ENCODE results near the gene AKNAD1. TPM values are rescaled to one million over a fixed set of nuclear protein-coding genes. Genes with fewer than 3 reads are reported as not detected.

Gene AKNAD1
- total and polyA plus RNA-seq, 2 of the 13 experiments (the other 11 are each of a cell fraction or from before 2014, with no cell fraction given), result not detected

GRCh38 chr1:108832929-108833328 is 24.0 kb downstream of the AKNAD1 start:
- Histone ChIP-seq H3K4me2 (ENCODE audit: low read depth, low read length) (no peak overlapping the region), H3K4me1 (ENCODE audit: insufficient read depth, low read length) (peaks cover 32% of the 10 kb centered on the region), H3K79me2 (ENCODE audit: insufficient read depth, low read length) (no peaks in the 10 kb centered on the region), H3K27ac (ENCODE audit: extremely low read length, insufficient read depth, low read length) (no peak overlapping the region), H3K9ac (ENCODE audit: insufficient read depth, low read depth, low read length) (no peak overlapping the region), H2AFZ (ENCODE audit: low read length) (no peak overlapping the region), H3K36me3 (replicated peaks in 1 of 2; ENCODE audit: control insufficient read depth in 1 of 2, insufficient read depth in 2 of 2, low read length in 2 of 2) (no peaks in the 10 kb centered on the region), H3K27me3 (ENCODE audit: control insufficient read depth in 1 of 2, insufficient read depth in 2 of 2, low read length in 2 of 2) (peaks cover 2 to 7% of the 10 kb centered on the region in 2 experiments; a peak in 1 of 5 replicates), H3K9me3 (ENCODE audit: low read length) (no peaks in the 10 kb centered on the region), H4K20me1 (ENCODE audit: insufficient read depth, low read length) (no peaks in the 10 kb centered on the region), H3K4me3 (replicated peaks in 1 of 3; ENCODE audit: insufficient read depth in 1 of 3, low read depth in 2 of 3, low read length in 3 of 3) (no peak overlapping the region)
- in situ Hi-C loops (cut with HindIII; ENCODE audit: extremely low pct_ligation_motif_present, low pct_unique_long_range_greater_than_20kb), result loop anchor here (5.0 kb wide), 1 partner anchor 59 kb away; no protein-coding TSS in a partner anchor
- BruUV-seq (replicated peaks), result no TSS peak
- TF ChIP-seq PLRG1 (conservative IDR thresholded peaks at IDR 0.05) (no peak), ZNF749 (CRISPR knock-in tag; IDR thresholded peaks at IDR 0.05; ENCODE audit: borderline replicate concordance) (no peak), MAFK (conservative IDR thresholded peaks at IDR 0.05 in 1 of 2, IDR thresholded peaks at IDR 0.05 in 1 of 2; ENCODE audit: low read length in 2 of 2) (peak; percentile 11 to 35; a peak in 1 of 4 replicates), ZNF3 (CRISPR knock-in tag; IDR thresholded peaks at IDR 0.05) (no peak), AKAP8 (CRISPR knock-in tag; IDR thresholded peaks at IDR 0.05) (no peak), SUZ12 (IDR thresholded peaks at IDR 0.05; ENCODE audit: low read depth, low read length) (no peak)
- no peak for FAIRE-seq
- no peak for DNase-seq (ENCODE audit: low spot score)
- CTCF ChIA-PET (ENCODE audit: low intra/inter-chr PET ratio, low total read pairs), result no interaction called here
- POLR2A ChIA-PET, result no interaction called here
- no peak for ATAC-seq
- 52% methylated on average over 2 of the region's 2 CpGs for WGBS (ENCODE audit: low lambda C conversion rate)
- intact Hi-C loops (cut with micrococcal nuclease; ENCODE audit: unreplicated experiment), result no loop called here

GRCh38 chr1:108831225-108831624 is 25.7 kb downstream of the AKNAD1 start:
- H3K4me1 ChIP-seq (ENCODE audit: insufficient read depth, low read length), result peaks cover 35% of the 10 kb centered on the region
- ATAC-seq, result no peak
- 0% methylated on average over 2 of the region's 2 CpGs for WGBS (ENCODE audit: low lambda C conversion rate)
- in situ Hi-C loops (cut with HindIII; ENCODE audit: extremely low pct_ligation_motif_present, low pct_unique_long_range_greater_than_20kb), result loop anchor here (5.0 kb wide), 1 partner anchor 61 kb away; no protein-coding TSS in a partner anchor
- H3K27me3 ChIP-seq (ENCODE audit: control insufficient read depth in 1 of 2, insufficient read depth in 2 of 2, low read length in 2 of 2), result peaks cover 2 to 6% of the 10 kb centered on the region in 2 experiments; a peak in 1 of 5 replicates
- no peak overlapping the region for H2AFZ ChIP-seq (ENCODE audit: low read length)
- TF ChIP-seq ATF7 (IDR thresholded peaks at IDR 0.05), result no peak
- no peak for TF ChIP-seq ATF7 (CRISPR knock-in tag; IDR thresholded peaks at IDR 0.05)
- TF ChIP-seq SAP130 (CRISPR knock-in tag; IDR thresholded peaks at IDR 0.05; ENCODE audit: low read depth), result 0 out of 2 replicates have a peak, but pooled peaks have one; percentile 3
- 0 out of 2 replicates have a peak, but pooled peaks have one; percentile 46 for TF ChIP-seq PPARG (CRISPR knock-in tag; conservative IDR thresholded peaks at IDR 0.05)
- intact Hi-C loops (cut with micrococcal nuclease; ENCODE audit: unreplicated experiment), result no loop called here
- DNase-seq (ENCODE audit: low spot score), result no peak
- H3K4me2 ChIP-seq (ENCODE audit: low read depth, low read length), result no peak overlapping the region
- CTCF ChIA-PET (ENCODE audit: low intra/inter-chr PET ratio, low total read pairs), result no interaction called here
- no peaks in the 10 kb centered on the region for H3K79me2 ChIP-seq (ENCODE audit: insufficient read depth, low read length)
- POLR2A ChIA-PET, result no interaction called here
- H3K9me3 ChIP-seq (ENCODE audit: low read length), result no peaks in the 10 kb centered on the region
- no peak overlapping the region for H3K9ac ChIP-seq (ENCODE audit: insufficient read depth, low read depth, low read length)
- no peak overlapping the region for H3K27ac ChIP-seq (ENCODE audit: extremely low read length, insufficient read depth, low read length)
- H3K4me3 ChIP-seq (replicated peaks in 1 of 3; ENCODE audit: insufficient read depth in 1 of 3, low read depth in 2 of 3, low read length in 3 of 3), result no peak overlapping the region
- BruUV-seq (replicated peaks), result no TSS peak
- H4K20me1 ChIP-seq (ENCODE audit: insufficient read depth, low read length), result no peaks in the 10 kb centered on the region
- H3K36me3 ChIP-seq (replicated peaks in 1 of 2; ENCODE audit: control insufficient read depth in 1 of 2, insufficient read depth in 2 of 2, low read length in 2 of 2), result no peaks in the 10 kb centered on the region
- no peak for FAIRE-seq
